SK-N-SH (cell line): ENCODE measurements around the gene ANKRD16.

Experiments
- FOSL2 ChIP-seq: IDR thresholded peaks from 2 replicates; pipeline ENCODE4 v1.4.0; 2012; ENCODE audit warnings: low read depth, mild to moderate bottlenecking, moderate library complexity, borderline replicate concordance
- GABPA ChIP-seq: IDR thresholded peaks from 2 replicates; pipeline ENCODE4 v1.4.0; 2012; ENCODE audit warnings: low read depth, mild to moderate bottlenecking
- POLR2AphosphoS5 ChIP-seq: IDR thresholded peaks from 2 replicates; pipeline ENCODE4 v1.6.1; 2012; ENCODE audit warnings: low read depth, low read length
- RAD21 ChIP-seq: IDR thresholded peaks from 2 replicates; pipeline ENCODE4 v1.6.1; 2012; ENCODE audit warnings: mild to moderate bottlenecking, low read length
- SMC3 ChIP-seq: IDR thresholded peaks from 2 replicates; pipeline ENCODE4 v1.6.1; 2012; ENCODE audit warnings: low read depth, low read length, improper control_type of control experiment
- TCF12 ChIP-seq: IDR thresholded peaks from 2 replicates; pipeline ENCODE4 v1.4.0; 2012
- TF ChIP-seq, protein P1 (sequence below): fragments of 200-600 bp; sonication (generic); IDR thresholded peaks from 2 replicates; pipeline ENCODE4 v1.6.1; 2017; ENCODE audit warnings: antibody characterized with exemption, mild to moderate bottlenecking, moderate library complexity
- TF ChIP-seq, protein P2 (sequence below): IDR thresholded peaks from 2 replicates; pipeline ENCODE4 v1.4.0; 2012; ENCODE audit warnings: low read depth

GRCh38 chr10:5894873-5895272, 5.2 kb upstream of the ANKRD16 start:
- TF ChIP-seq, protein P1, sequence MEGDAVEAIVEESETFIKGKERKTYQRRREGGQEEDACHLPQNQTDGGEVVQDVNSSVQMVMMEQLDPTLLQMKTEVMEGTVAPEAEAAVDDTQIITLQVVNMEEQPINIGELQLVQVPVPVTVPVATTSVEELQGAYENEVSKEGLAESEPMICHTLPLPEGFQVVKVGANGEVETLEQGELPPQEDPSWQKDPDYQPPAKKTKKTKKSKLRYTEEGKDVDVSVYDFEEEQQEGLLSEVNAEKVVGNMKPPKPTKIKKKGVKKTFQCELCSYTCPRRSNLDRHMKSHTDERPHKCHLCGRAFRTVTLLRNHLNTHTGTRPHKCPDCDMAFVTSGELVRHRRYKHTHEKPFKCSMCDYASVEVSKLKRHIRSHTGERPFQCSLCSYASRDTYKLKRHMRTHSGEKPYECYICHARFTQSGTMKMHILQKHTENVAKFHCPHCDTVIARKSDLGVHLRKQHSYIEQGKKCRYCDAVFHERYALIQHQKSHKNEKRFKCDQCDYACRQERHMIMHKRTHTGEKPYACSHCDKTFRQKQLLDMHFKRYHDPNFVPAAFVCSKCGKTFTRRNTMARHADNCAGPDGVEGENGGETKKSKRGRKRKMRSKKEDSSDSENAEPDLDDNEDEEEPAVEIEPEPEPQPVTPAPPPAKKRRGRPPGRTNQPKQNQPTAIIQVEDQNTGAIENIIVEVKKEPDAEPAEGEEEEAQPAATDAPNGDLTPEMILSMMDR: no peak
- TF ChIP-seq TCF12: no peak
- TF ChIP-seq, protein P2, sequence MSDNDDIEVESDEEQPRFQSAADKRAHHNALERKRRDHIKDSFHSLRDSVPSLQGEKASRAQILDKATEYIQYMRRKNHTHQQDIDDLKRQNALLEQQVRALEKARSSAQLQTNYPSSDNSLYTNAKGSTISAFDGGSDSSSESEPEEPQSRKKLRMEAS: no peak
- TF ChIP-seq RAD21: no peak
- no peak for TF ChIP-seq FOSL2
- TF ChIP-seq SMC3: no peak
- no peak for TF ChIP-seq POLR2AphosphoS5
- TF ChIP-seq GABPA: no peak
